Measurements from ENCODE around the gene PLAU. TPM values are rescaled to one million over a fixed set of nuclear protein-coding genes. Genes with fewer than 3 reads are reported as not detected.

The PLAU gene
- total and polyA plus RNA-seq, 9 of the 15 experiments (the other 6 are each of a cell fraction or from before 2014, with no cell fraction given) = 2.1 to 16.9 (median 3.3) TPM

GRCh38 chr10:73874267-73875138 is 36.4 kb upstream of the PLAU start, which contains the start of gene CAMK2G:
TSS of gene CAMK2G (minus strand) at chr10:73874555. CDS start at chr10:73874461, 94 bp downstream.
- Histone ChIP-seq H3K4me1 (replicated peaks in 1 of 2; ENCODE audit: control insufficient read depth in 2 of 2, insufficient read depth in 2 of 2, low read length in 2 of 2) (peaks cover 26 to 29% of the 10 kb centered on the region in 2 experiments; a peak in 4 of 5 replicates), H3K36me3 (ENCODE audit: control insufficient read depth, insufficient read depth, low read length) (peaks cover 36% of the 10 kb centered on the region), H2AFZ (ENCODE audit: low read depth, low read length) (peak within 1 kb of the TSS; percentile 98), H3K9me3 (replicated peaks; ENCODE audit: control insufficient read depth, insufficient read depth, low read depth, low read length) (no peaks in the 10 kb centered on the region), H3K9ac (ENCODE audit: insufficient read depth in 1 of 2, low read depth in 2 of 2, low read length in 2 of 2) (peak within 1 kb of the TSS; percentile 64 to 95), H4K20me1 (replicated peaks; ENCODE audit: control insufficient read depth, insufficient read depth, low read length) (peaks cover 6% of the 10 kb centered on the region; the same call in 1 of the 2 replicates), H3K9me1 (ENCODE audit: control insufficient read depth, insufficient read depth, low read length) (no peaks in the 10 kb centered on the region), H3K79me2 (ENCODE audit: control insufficient read depth, insufficient read depth, low read length) (peaks cover 12% of the 10 kb centered on the region), H3K27me3 (ENCODE audit: control insufficient read depth in 2 of 2, insufficient read depth in 2 of 2, low read length in 2 of 2) (no peaks in the 10 kb centered on the region), H3K4me2 (ENCODE audit: insufficient read depth, low read length) (peak within 1 kb of the TSS; percentile 78), H3K27ac (ENCODE audit: extremely low read depth, low read depth, low read length) (peak within 1 kb of the TSS; percentile 60; the same call in 1 of the 3 replicates), H3K4me3 (peak within 1 kb of the TSS; percentile 75)
- TSS peak; percentile 66 for BruUV-seq (replicated peaks)
- peak; percentile 94 to 98 (median 96) for DNase-seq (ENCODE audit: extremely low read depth in 1 of 4, low spot score in 3 of 4)
- ATAC-seq = peak; percentile 97
- CTCF ChIA-PET (ENCODE audit: low intra/inter-chr PET ratio) = interaction anchor here (1.0 to 1.6 kb wide), 2 partner anchors 19 to 25 kb away, joined by 3 to 4 read pairs; no protein-coding TSS in a partner anchor
- no peak for FAIRE-seq
- 2% methylated on average over 31 of the region's 95 CpGs for WGBS (ENCODE audit: insufficient coverage, low coverage, missing lambda C conversion rate)
- POLR2A ChIA-PET = interaction anchor here (0.5 to 1.7 kb wide), 14 partner anchors 11 to 380 kb away, joined by 3 to 5 read pairs (median 3); no protein-coding TSS in a partner anchor
- intact Hi-C loops (cut with micrococcal nuclease) (no loop called here), in situ Hi-C loops (cut with MboI) (loop anchor here (5.0 to 10.0 kb wide), 3 partner anchors 97 to 622 kb away; partner anchors contain the start of gene MRPS16)
- peak; percentile 59; the same call in 1 of the 2 replicates for TF ChIP-seq CREB1 (IDR thresholded peaks at IDR 0.05)
- peak; percentile 45; the same call in 1 of the 2 replicates for TF ChIP-seq CREB1 (CRISPR knock-in tag; IDR thresholded peaks at IDR 0.05)
- no peak for TF ChIP-seq ZBTB5 (IDR thresholded peaks at IDR 0.05)
- TF ChIP-seq PHF8 (IDR thresholded peaks at IDR 0.05; ENCODE audit: borderline replicate concordance, low read length) = peak; percentile 90; the same call in 1 of the 2 replicates
- TF ChIP-seq CREM (IDR thresholded peaks at IDR 0.05; ENCODE audit: low read depth) = peak; percentile 70; the same call in 1 of the 2 replicates
- TF ChIP-seq NUFIP1 (IDR thresholded peaks at IDR 0.05; ENCODE audit: partially characterized antibody) = no peak
- TF ChIP-seq ZBTB2 (IDR thresholded peaks at IDR 0.05) = no peak
- TF ChIP-seq JUNB (CRISPR knock-in tag; conservative IDR thresholded peaks at IDR 0.05) = no peak
- peak; percentile 61; the same call in 1 of the 2 replicates for TF ChIP-seq GMEB1 (CRISPR knock-in tag; IDR thresholded peaks at IDR 0.05)
- TF ChIP-seq ZNF133 (CRISPR knock-in tag; IDR thresholded peaks at IDR 0.05) = peak; percentile 65; the same call in 1 of the 2 replicates
- no peak for TF ChIP-seq BRCA1 (IDR thresholded peaks at IDR 0.05)
- 0 out of 2 replicates have a peak, but pooled peaks have one; percentile 36 for TF ChIP-seq BRCA1 (CRISPR knock-in tag; IDR thresholded peaks at IDR 0.05)
- no peak for TF ChIP-seq PTBP1 (IDR thresholded peaks at IDR 0.05; ENCODE audit: low read depth, low read length)
- peak; percentile 59; the same call in 1 of the 2 replicates for TF ChIP-seq BCOR (IDR thresholded peaks at IDR 0.05)
- TF ChIP-seq POLR2B (IDR thresholded peaks at IDR 0.05; ENCODE audit: low read depth, partially characterized antibody) = peak; percentile 79
- no peak for TF ChIP-seq POU5F1 (IDR thresholded peaks at IDR 0.05; ENCODE audit: borderline replicate concordance, low read depth, low read length, partially characterized antibody)
- TF ChIP-seq NFIC (IDR thresholded peaks at IDR 0.05) = peak; percentile 58; the same call in 1 of the 2 replicates

Data from K562 (cell line).